Lung (tissue), 12 donors: ENCODE results near the gene IFT57. TPM values are rescaled to one million over a fixed set of nuclear protein-coding genes. Genes with fewer than 3 reads are reported as not detected.

Experiments used
- ATAC-seq: fragments of 200-7000 bp; cut with Tn5 transposase; one replicate; pipeline ENCODE4 v1.9.1; 2020; ENCODE audit warnings: moderate number of reproducible peaks; ENCODE audit not compliant: insufficient read depth, low FRiP score
- DNase-seq, 3 donors: peaks; one replicate each; pipeline ENCODE4 v3.0.0-alpha.2; 2013 to 2017
- H3K27ac ChIP-seq, 2 donors: one replicate each; pipeline ENCODE4 v1.5.1; 2013; ENCODE audit warnings: mild to moderate bottlenecking in 2 of 2, moderate library complexity in 2 of 2, control low read depth in 1 of 2, inconsistent platforms in 1 of 2, low read depth in 1 of 2, low read length in 1 of 2
- H3K27me3 ChIP-seq, 3 donors: one replicate each; pipeline ENCODE4 v1.5.1; 2013; ENCODE audit warnings: low read length in 2 of 3; ENCODE audit not compliant: control insufficient read depth in 3 of 3, insufficient read depth in 3 of 3
- H3K36me3 ChIP-seq, 4 donors: one replicate each; pipeline ENCODE4 v1.5.1; 2013; ENCODE audit warnings: low read length in 4 of 4, mild to moderate bottlenecking in 1 of 4, moderate library complexity in 1 of 4; ENCODE audit not compliant: control insufficient read depth in 4 of 4, insufficient read depth in 4 of 4
- H3K4me1 ChIP-seq, 5 donors: one replicate each; pipeline ENCODE4 v1.5.1; 2013; ENCODE audit warnings: low read length in 5 of 5, mild to moderate bottlenecking in 2 of 5, moderate library complexity in 1 of 5; ENCODE audit not compliant: control insufficient read depth in 5 of 5, insufficient read depth in 5 of 5
- H3K4me3 ChIP-seq: one replicate; pipeline ENCODE4 v1.5.1; 2013; ENCODE audit warnings: mild to moderate bottlenecking, control low read depth, moderate library complexity
- H3K9ac ChIP-seq, 2 donors: one replicate each; pipeline ENCODE4 v1.5.1; 2013; ENCODE audit warnings: low read length in 2 of 2, control low read depth in 1 of 2; ENCODE audit not compliant: insufficient read depth in 1 of 2
- H3K9me3 ChIP-seq, 4 donors: one replicate each; pipeline ENCODE4 v1.5.1; 2013; ENCODE audit warnings: low read length in 3 of 4, mild to moderate bottlenecking in 1 of 4, moderate library complexity in 1 of 4; ENCODE audit not compliant: control insufficient read depth in 4 of 4, insufficient read depth in 3 of 4
- CTCF ChIP-seq: IDR thresholded peaks from 2 replicates; pipeline ENCODE4 v1.5.1; 2012; ENCODE audit warnings: mild to moderate bottlenecking; ENCODE audit errors: control extremely low read depth, extremely low read depth
- WGBS, 2 donors: extraction: QIAGEN DNeasy Blood & Tissue Kit; methylation state at CpG; one replicate each; pipeline ENCODE4 v1.1.7; 2013; 5-methylcytosine and 5-hydroxymethylcytosine counted together
- polyA plus RNA-seq, 2 donors: library from polyadenylated mRNA; stranded (reverse); fragments of 200-250 nt; gene quantifications; one replicate each; pipeline ENCODE4 v1.2.1, GENCODE V29; 2013
- total RNA-seq, 2 donors: library from RNA; depleted of rRNA in 1 of 2; stranded (reverse); fragments of >200 nt in 1 of 2; gene quantifications; one replicate each; pipeline ENCODE4 v1.2.1, GENCODE V29; 2014 to 2021
- donor health status: control.
- donor health status: control.
- donor health status: Bipolar disorder and iron deficiency.
- donor health status: healthy.
- donor health status: DM: yes; HTN: yes; CAD: no.

IFT57 gene
- total and polyA plus RNA-seq, 4 donors, result 66.1 to 205 (median 129) TPM

- WGBS, 2 donors, result 90 to 91% methylated on average over 3 of the region's 3 CpGs
- H3K36me3 ChIP-seq, result no peaks in the 10 kb centered on the region
- no peaks in the 10 kb centered on the region for H3K27me3 ChIP-seq
- no peak overlapping the region for H3K9ac ChIP-seq
- no peak for TF ChIP-seq CTCF
- peaks cover 0 to 7% (median 0%) of the 10 kb centered on the region in 5 donors for H3K4me1 ChIP-seq
- no peak for DNase-seq
- no peak overlapping the region for H3K4me3 ChIP-seq
- no peak overlapping the region for H3K27ac ChIP-seq
- no peaks in the 10 kb centered on the region for H3K9me3 ChIP-seq
- ATAC-seq, result no peak
Observed at GRCh38 chr3:108123326-108123725, 98.9 kb downstream of the IFT57 start.

GRCh38 chr3:108122276-108122675, 99.9 kb downstream of the IFT57 start:
- H3K9ac ChIP-seq, result no peak overlapping the region
- no peak for DNase-seq
- WGBS, 2 donors, result 80 to 88% methylated on average over 3 of the region's 3 CpGs

GRCh38 chr3:108119398-108120104, 102.7 kb downstream of the IFT57 start:
- Histone ChIP-seq H3K4me3 (no peak overlapping the region), H3K27ac (no peak overlapping the region), H3K9me3 (no peaks in the 10 kb centered on the region), H3K9ac (no peak overlapping the region), H3K27me3 (no peaks in the 10 kb centered on the region), H3K36me3 (no peaks in the 10 kb centered on the region), H3K4me1 (no peaks in the 10 kb centered on the region)
- no peak for TF ChIP-seq CTCF
- ATAC-seq, result no peak
- no peak for DNase-seq
- WGBS, 2 donors, result 70 to 86% methylated on average over 3 of the region's 3 CpGs

More at GRCh38 chr3:108122276-108122675, 99.9 kb downstream of the IFT57 start:
- no peaks in the 10 kb centered on the region for H3K36me3 ChIP-seq
- TF ChIP-seq CTCF, result no peak
- no peak overlapping the region for H3K27ac ChIP-seq
- no peak overlapping the region for H3K4me3 ChIP-seq
- H3K4me1 ChIP-seq, result peaks cover 0 to 5% (median 0%) of the 10 kb centered on the region in 5 donors
- H3K27me3 ChIP-seq, result no peaks in the 10 kb centered on the region
- H3K9me3 ChIP-seq, result no peaks in the 10 kb centered on the region
- ATAC-seq, result no peak
